ENCODE measurements around the gene TRIM26. TPM values are rescaled to one million over a fixed set of nuclear protein-coding genes. Genes with fewer than 3 reads are reported as not detected.
A peak's percentile ranks its signal among the peaks of the same experiment; 100 is the strongest.

The TRIM26 gene
- total and polyA plus RNA-seq, 2 experiments from 2014 or later, result 18.0 to 24.4 TPM

DNA sequence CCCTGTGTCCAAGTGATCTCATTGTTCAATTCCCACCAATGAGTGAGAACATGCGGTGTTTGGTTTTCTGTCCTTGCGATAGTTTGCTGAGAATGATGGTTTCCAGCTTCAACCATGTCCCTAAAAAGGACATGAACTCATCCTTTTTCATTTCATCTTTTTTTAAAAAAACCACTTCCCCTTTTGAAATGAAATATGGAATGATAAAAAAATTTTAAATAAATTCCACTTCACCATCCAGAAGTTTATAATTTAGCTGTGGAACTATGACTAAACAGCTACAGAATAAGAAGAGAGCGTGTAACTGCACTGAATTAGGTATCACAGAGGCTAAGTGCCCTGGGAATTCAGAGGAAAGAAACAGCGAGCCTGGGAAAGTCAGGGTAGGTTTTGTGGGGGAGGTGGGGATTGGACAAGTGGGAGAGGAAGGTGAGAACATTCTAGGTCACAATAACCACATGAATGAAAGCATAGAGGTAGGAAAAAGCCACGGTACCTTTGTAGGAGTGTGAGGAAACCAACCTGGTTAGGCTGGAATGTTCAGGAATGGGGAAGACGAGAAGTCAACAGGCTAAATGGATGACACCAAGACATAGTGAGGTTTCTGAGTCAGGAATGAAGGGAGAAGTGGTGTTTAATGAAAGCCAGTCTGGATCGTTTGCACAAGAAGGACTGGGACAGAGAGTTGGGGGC is 63.2 kb downstream of the TRIM26 start:
- H3K27me3 ChIP-seq, result peaks cover 30% of the 10 kb centered on the region
- no peak for DNase-seq (ENCODE audit: low read depth in 1 of 2, low spot score in 1 of 2)
- H3K36me3 ChIP-seq, result no peaks in the 10 kb centered on the region
- no peaks in the 10 kb centered on the region for H3K4me1 ChIP-seq (ENCODE audit: low read depth)
- no peak overlapping the region for H3K27ac ChIP-seq
- no peaks in the 10 kb centered on the region for H3K9me3 ChIP-seq (ENCODE audit: low read depth)
- TF ChIP-seq, protein P1, sequence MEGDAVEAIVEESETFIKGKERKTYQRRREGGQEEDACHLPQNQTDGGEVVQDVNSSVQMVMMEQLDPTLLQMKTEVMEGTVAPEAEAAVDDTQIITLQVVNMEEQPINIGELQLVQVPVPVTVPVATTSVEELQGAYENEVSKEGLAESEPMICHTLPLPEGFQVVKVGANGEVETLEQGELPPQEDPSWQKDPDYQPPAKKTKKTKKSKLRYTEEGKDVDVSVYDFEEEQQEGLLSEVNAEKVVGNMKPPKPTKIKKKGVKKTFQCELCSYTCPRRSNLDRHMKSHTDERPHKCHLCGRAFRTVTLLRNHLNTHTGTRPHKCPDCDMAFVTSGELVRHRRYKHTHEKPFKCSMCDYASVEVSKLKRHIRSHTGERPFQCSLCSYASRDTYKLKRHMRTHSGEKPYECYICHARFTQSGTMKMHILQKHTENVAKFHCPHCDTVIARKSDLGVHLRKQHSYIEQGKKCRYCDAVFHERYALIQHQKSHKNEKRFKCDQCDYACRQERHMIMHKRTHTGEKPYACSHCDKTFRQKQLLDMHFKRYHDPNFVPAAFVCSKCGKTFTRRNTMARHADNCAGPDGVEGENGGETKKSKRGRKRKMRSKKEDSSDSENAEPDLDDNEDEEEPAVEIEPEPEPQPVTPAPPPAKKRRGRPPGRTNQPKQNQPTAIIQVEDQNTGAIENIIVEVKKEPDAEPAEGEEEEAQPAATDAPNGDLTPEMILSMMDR (IDR thresholded peaks at IDR 0.05; ENCODE audit: low read depth, low read length), result no peak
- no peak overlapping the region for H3K4me3 ChIP-seq

DNA sequence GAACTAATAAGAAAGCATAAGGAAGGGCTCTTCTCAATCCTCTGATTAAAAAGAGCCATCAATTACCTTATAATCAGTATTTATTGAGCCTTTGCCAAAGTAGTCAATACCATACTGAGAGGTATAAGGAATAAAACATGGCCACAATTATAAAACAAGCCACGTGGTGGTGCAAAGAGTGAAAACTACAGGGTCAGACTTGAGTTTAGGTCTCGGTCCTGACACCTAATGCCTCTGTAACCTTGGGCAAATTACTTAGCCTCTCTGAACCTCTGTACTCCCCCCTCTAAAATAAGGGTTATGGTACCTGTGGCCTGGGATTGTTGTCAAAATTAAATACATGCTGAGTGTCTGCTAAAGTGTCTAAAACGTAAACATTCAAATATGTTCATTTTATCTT is 64.0 kb downstream of the TRIM26 start:
- H3K4me3 ChIP-seq, result no peak overlapping the region
- peaks cover 27% of the 10 kb centered on the region for H3K27me3 ChIP-seq
- no peaks in the 10 kb centered on the region for H3K9me3 ChIP-seq (ENCODE audit: low read depth)
- no peaks in the 10 kb centered on the region for H3K4me1 ChIP-seq (ENCODE audit: low read depth)
- no peak overlapping the region for H3K27ac ChIP-seq
- TF ChIP-seq, protein P1 (IDR thresholded peaks at IDR 0.05; ENCODE audit: low read depth, low read length), result peak; percentile 3
- DNase-seq (ENCODE audit: low read depth in 1 of 2, low spot score in 1 of 2), result no peak
- H3K36me3 ChIP-seq, result no peaks in the 10 kb centered on the region

DNA sequence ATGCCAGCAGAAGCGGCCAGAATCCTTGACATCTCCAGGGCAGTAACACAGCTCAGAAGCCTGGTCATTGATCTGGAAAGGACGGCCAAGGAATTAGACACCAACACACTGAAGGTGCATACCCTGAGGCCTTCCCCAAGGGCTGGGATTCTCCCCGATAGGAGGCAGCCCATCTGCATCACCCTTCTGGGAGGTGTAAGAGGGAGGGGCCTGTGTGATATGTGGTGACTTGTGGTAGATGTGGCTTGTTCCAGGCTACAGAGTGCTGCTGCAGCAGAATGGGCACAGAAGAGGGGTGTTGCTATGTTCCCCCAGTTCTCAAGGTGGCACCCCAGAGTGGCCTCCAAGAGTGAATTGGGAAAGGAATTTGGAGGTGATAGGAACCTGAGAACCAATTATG is 66.1 kb downstream of the TRIM26 start:
- Histone ChIP-seq H3K9me3 (ENCODE audit: low read depth) (no peaks in the 10 kb centered on the region), H3K36me3 (no peaks in the 10 kb centered on the region), H3K4me3 (no peak overlapping the region), H3K27ac (no peak overlapping the region), H3K27me3 (peaks cover 20% of the 10 kb centered on the region), H3K4me1 (ENCODE audit: low read depth) (no peaks in the 10 kb centered on the region)
- TF ChIP-seq, protein P1 (IDR thresholded peaks at IDR 0.05; ENCODE audit: low read depth, low read length), result no peak
- DNase-seq (ENCODE audit: low read depth in 1 of 2, low spot score in 1 of 2), result no peak

DNA sequence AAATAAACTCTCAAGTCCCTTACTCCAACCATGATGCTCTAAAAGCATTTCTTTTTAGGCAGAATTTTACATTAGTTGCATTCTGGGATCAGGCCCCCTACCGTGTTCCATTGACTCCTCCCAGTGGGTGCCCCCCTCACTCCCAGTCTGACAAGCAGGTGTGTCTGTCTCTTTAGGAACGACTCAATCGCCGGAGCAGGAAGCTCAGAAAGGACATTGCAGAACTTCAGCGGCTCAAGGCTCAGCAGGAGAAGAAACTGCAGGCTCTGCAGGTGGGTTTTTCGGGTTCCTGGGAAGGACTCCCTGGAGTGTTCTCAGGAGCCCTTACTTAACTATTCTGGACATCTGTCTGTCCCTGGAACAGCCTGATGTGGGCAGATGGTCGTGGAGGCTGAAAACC is 67.4 kb downstream of the TRIM26 start:
- Histone ChIP-seq H3K36me3 (no peaks in the 10 kb centered on the region), H3K4me3 (no peak overlapping the region), H3K27me3 (peaks cover 23% of the 10 kb centered on the region), H3K9me3 (ENCODE audit: low read depth) (no peaks in the 10 kb centered on the region), H3K4me1 (ENCODE audit: low read depth) (no peaks in the 10 kb centered on the region), H3K27ac (no peak overlapping the region)
- DNase-seq (ENCODE audit: low read depth in 1 of 2, low spot score in 1 of 2), result no peak
- TF ChIP-seq, protein P1 (IDR thresholded peaks at IDR 0.05; ENCODE audit: low read depth, low read length), result no peak

DNA sequence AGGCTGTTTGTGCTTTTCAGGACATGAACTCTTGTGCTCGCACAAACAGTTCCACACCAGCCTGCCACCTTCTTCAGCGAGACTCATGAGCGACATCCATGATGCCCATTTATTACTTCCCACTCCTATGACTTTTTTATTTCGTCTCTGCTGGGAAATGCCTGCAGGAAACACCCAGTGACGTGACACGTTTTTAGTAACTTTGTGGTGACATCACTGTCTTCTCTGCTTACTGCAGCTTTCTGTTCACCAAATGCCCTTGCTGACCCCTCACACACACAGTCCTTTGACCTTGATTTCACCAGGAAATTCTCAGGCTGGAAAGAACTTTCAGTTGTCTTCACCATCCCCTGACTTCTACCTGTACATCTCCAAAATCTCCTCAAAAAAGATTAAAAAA is 68.4 kb downstream of the TRIM26 start:
- H3K27me3 ChIP-seq, result peaks cover 18% of the 10 kb centered on the region
- H3K4me1 ChIP-seq (ENCODE audit: low read depth), result no peaks in the 10 kb centered on the region
- no peak overlapping the region for H3K27ac ChIP-seq
- DNase-seq (ENCODE audit: low read depth in 1 of 2, low spot score in 1 of 2), result no peak
- no peaks in the 10 kb centered on the region for H3K36me3 ChIP-seq
- TF ChIP-seq, protein P1 (IDR thresholded peaks at IDR 0.05; ENCODE audit: low read depth, low read length), result no peak
- no peak overlapping the region for H3K4me3 ChIP-seq
- no peaks in the 10 kb centered on the region for H3K9me3 ChIP-seq (ENCODE audit: low read depth)

Measured in cardiac muscle cell (in vitro differentiated cells and primary cell).